Hematopoietic multipotent progenitor cell treated with erythropoietin and hydrocortisone succinate and interleukin-3 and kit ligand, for 15 days (in vitro differentiated cells): ENCODE results near the gene CD84.
A peak's percentile ranks its signal among the peaks of the same experiment; 100 is the strongest.
"Not testable (repeated sequence)": the region's sequence is repeated elsewhere in the genome, so short reads cannot be mapped to it uniquely, and the experiment has no call there.

ENCODE experiments used
- DNase-seq: peaks from one replicate; pipeline ENCODE4 v3.0.0-alpha.2; 2015; ENCODE audit warnings: low spot score

Gene CD84, protein sequence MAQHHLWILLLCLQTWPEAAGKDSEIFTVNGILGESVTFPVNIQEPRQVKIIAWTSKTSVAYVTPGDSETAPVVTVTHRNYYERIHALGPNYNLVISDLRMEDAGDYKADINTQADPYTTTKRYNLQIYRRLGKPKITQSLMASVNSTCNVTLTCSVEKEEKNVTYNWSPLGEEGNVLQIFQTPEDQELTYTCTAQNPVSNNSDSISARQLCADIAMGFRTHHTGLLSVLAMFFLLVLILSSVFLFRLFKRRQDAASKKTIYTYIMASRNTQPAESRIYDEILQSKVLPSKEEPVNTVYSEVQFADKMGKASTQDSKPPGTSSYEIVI

DNA sequence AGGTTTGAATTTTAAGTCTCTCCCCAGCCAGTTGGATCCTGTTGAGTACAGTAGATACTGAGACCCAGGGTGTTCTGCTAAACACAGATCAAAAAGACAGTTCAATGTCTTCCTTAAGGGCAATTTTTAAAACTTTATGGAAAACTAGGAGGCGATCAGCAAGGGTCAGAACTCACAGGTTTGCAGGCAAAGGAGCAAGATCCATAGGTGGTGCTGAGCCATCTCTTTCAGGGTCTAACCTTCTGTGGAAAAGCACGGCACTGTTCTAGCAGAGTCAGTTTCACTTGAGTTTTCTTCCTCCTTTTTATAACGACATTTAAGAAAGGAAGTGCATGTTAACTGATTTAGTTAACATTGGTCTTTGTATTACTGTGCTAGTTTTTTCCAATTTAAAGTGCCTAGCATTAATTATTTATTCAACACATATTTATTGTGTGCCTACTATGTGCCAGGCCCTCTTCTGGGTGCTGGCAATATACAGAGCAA is at the start of gene CD84:
Gene CD84, minus strand, starts transcription at position 281 of the 486 bp plus-strand sequence. Its CDS starts 59 bp downstream, at position 222.
- peak; percentile 23 for DNase-seq

DNA sequence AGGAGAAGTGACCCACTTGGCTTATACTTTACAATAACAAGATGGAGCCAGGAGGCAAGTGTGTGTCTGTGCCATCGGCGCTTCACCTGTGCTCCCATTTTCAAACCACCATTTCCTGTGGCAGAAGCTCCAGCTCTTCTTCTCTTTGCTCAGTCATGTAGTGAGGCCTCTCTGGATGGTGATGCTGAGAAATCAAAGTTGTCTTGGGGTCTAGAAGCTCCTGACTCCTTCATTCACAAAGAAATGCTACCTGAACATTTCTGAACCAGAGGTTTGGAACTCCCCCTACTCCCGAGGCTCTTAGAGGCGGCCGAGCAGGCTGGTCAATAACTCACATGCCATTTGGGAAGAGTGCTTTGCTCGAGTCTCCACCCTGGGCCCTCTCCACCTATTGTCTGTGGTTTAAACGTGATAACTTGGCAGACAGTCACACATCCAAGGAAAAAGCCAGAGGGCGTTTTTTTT is 49.5 kb upstream of the CD84 start:
- no peak for DNase-seq

DNA sequence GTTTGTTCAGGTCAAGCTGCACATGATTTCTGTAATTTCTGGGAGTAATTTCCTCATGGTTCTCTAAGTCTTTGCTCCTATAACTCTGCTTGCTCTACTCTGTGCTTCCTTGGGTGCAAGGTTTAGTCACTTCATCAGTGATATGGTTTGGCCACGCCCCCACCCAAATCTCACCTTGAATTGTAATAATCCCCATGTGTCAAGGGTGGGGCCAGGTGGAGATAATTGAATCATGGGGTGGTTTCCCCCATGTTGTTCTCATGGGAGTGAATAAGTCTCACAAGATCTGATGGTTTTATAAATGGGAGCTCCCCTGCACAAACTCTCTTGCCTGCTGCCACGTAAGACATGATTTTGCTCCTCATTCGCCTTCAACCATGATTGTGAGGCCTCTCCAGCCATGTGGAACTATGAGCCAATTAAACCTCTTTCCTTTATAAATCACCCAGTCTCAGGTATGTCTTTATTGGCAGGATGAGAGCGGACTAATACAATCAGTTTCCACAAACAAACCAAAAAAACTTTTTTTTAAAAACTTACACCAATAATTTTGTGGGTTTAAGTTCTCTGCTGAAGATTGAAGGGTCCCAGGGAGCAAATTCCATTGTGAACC is 48.5 kb upstream of the CD84 start:
- not testable (repeated sequence) for DNase-seq

DNA sequence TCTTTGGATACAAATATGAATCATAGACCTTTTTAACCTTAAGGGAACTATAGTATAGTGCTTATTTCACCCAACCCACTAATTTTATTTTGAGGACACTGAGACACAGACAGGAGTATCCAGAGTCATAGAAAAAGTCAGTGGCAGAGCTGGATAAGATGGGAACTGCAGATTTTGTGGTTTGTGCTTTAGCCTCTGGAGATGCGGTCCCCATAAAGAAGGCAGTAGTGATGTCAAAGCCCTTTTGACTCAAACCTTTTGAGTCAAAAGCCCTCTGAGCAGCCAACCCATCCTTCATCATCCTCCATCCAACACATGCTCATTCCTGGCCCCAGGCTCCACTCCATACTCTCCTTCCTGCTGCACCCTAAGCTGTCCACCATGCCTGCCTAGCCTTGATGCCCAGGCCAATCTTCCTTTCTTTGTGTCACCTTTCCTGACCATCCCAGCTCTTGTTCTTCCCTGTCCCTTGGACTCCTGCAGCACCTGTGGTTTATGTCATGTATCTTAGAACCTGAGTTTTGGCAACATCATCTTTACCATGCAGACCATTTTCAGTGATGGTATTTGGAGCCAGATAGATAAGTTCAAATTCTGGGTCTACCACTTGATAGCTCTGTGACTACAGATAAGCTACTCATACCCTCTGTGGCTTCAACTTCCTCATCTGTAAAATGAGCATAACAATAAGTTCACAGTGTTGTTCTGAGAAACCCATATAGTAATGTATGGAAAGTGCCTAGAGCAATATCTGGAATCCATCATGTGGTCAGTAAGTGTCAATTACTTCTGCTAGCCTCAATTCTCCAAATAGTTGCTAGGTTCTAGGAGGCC is 47.4 kb upstream of the CD84 start:
- DNase-seq: peak; percentile 4

DNA sequence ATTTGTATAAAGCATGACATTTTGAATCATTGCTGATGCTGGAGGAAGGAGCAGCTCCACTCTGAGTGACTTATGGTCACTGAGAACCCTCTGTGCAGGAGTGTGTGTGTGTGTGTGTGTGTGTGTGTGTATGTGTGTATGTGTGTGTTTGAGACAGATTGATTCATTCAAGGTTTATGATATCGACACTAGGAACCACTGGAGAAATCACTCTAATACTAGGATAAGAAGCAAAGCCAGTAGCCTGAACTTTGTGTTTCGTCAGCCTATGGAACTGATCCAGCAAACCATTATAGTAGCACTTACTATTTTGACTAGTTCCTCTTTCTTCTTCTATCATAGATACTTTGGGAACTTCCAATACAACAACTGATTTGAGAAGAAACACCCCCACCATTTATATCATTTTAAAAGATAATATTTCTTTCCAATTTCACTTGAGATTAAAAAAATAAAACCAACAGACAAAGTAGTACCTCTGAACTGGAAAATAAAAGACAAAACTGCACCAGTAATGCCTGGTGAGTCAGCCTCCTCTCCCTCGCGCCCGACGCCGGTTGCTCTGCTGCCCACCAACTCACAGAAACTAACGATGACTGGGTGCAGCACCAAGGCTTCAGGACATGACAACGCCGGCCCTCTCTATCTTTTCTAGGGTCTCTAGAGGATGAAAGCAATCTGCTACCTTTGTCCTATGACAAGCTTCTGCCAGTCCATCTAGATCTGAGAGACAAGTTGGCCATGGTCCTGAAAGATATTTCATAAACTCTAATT is 46.6 kb upstream of the CD84 start:
- DNase-seq: no peak

DNA sequence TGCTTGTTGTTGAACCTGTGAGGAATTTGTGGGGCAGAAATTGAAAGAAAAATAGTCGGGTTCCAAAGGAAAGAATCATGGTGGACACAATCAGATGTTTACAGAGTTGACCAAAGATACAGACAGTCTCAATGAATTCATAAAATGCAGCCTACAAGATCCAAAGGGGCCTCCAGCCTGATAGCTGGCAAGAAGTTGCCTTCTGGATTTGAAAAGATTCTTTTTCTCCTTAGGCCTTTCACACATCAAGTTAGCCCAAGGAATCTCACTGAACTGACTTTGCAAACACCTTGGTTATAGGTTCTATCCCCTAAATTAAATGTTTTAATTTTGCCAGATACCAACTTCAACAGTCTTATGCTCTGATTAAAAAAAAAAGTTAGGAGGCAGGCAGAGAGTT is 46.0 kb upstream of the CD84 start:
- DNase-seq: no peak

DNA sequence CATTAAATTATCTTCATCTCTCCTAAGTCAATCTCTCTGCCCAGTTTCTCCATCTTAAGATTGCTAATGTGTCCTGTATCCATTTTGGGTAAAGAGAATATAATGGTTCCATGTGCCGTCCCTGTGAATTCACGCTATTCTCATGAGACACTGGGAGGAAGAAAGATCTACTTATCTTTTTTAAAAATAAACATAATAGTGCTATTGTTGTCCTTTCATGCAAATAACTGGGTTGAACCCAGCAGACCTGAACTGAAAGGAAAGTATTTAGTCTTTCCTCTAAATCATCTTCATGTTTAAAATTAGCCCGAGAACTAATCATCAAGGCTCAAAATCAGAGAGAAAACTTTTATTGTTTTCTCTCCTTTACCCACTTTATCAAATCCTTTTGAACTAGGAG is 45.2 kb upstream of the CD84 start:
- DNase-seq: no peak

DNA sequence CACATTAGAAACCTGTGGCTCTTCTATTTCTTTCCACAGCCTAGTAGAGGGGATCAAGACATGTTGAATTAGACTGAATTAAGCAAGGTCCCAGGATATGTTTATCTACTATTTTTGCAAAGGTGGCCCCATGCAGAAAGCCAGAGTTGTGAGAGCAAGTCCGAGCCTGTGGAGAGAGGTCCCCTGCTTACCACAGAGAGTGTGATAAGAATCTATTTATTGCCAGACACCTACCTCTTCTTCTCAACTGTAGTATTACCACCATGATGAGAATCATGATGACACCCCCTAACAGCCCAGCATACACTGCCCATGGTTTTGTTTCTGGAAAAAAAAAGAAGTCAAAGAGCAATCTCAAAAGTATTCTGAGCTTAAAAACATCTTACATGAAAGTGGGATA is 44.6 kb upstream of the CD84 start:
- DNase-seq: no peak

DNA sequence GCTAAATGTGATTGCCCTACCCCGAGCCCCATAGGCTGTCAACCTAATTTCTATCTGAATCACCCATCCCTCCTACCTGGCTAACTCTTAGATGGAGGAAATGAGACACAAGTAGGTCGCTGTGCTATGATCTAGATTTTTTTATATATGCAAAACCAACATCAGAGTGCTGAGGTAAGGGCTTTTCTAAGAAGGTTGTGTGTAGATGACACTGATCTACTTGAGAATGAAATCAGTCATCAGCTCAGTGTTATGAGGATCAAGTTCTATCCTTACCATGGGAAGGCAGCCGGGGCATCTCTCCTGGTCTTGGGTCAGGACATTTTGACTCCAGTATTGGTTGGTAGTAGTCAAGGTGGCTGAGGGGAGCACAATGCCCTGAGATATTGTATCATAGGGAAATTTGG is 43.9 kb upstream of the CD84 start:
- DNase-seq: no peak

DNA sequence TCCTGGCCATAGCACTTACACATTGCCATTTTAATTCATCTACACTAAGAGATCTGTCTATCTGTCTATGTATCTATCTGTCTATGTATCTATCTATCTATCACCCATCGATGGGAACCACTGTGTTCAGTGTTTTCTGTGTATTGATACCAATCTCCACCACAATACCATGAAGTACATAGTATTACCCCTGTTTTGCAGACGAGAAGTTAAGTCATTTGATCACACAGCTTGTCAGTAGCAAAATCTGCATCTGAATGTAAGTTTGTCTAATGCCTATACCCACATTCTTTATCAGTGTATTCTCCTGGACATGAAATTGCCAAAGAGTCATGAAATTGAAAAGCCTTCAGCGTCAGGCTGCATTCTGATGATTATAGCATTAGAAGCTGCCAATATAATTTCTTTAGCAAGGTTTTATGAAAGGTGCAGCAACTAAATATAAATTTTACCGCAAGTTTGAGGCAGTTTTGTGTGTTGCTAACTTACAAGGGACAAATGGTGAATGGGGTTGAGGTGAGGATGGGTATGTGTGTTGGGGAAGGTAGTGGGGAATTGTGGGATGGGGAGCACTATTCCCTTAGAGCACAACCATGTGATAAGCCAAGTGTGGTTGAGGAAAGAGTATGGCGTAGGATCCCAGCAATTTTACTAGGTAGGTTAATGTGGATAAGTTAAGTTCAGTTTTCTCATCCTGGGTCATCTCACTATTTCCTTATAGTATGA is 43.4 kb upstream of the CD84 start:
- DNase-seq: no peak

DNA sequence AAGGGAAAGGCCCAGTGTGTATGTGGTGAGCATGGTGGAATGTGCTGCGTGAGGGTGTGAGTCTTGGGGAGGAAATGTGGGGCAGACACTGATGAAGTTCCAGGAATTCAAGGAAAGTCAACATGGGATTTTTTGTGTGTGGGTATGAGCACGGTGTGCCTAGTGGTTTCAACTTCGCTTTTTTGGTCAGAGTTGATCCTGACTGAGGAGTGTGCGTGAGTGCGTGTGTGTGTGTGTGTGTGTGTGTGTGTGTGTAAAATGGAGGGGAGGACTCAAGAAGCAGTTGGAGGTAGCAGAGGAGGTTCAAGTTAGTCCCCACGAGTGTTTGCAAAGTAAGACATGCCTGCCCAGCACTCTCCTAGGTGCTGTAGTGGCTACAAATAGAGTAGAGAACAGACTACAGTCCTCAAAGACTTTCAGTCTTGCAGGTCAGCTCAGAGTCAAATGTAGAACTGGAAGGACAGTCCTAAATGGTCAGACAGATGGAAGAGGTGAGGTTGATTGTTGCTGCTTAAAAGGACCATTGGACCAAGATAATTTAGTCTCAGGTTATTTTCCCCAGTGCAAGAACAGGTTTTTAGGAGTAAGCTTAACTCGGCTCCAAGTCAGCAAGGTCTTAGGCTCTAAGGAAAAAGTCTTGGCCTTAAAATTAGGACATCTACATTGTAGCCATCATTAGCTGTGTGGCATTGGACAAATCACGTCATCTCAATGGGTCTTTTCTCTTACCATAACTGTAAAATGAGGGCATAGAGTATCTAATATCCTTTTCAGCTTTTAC is 42.5 kb upstream of the CD84 start:
- DNase-seq: no peak

DNA sequence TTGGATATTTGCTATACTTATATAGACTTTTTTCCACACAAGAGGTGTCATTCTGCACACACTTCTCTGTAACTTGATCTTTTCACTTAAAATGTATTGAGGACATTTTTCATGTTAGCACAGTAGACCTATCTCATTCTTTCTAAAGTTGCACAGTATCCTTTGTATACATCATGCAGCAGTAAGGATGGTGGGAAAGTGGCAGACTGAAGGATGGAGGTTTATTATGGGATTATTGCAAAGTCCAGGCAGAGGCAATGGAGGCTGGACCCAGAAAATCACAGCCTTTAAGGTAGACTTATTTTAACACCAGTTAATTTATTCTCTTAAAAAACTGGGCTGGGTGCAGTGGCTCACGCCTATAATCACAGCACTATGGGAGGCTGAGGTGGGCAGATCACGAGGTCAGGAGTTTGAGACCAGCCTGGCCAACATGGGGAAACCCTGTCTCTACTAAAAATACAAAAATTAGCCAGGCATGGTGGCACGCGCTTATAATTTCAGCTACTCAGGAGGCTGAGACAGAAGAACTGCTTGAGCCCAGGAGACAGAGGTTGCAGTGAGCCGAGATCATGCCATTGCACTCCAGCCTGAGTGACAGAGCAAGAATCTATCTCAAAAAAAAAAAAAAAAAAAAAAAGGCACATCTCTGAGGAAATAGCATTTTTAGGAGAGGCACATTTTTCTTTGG is 41.8 kb upstream of the CD84 start:
- no peak for DNase-seq

DNA sequence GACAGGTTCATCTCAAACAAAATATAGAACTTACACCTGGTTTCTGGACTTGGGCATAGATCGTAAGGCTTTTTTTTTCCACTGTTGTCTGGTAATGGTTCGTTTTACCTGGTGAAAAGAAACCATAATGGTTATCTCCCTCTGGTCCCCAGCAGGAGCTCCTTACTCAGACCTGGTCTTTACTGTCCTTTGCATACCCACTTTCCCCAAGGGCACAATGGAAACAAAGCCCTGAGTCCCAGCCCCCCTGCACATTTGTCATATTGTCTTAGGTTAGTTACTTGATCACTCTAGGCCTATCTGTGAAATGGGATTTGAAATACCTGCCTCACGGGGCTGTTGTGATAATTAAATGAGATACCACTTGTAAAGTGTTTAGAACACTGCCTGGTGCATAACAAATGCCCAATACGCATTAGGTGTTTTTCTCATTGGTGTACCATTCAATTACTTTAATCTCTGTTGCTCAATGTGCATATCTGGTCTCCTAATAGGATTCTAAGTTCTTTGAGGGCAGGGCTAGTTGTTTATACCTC is 40.5 kb upstream of the CD84 start:
- no peak for DNase-seq

DNA sequence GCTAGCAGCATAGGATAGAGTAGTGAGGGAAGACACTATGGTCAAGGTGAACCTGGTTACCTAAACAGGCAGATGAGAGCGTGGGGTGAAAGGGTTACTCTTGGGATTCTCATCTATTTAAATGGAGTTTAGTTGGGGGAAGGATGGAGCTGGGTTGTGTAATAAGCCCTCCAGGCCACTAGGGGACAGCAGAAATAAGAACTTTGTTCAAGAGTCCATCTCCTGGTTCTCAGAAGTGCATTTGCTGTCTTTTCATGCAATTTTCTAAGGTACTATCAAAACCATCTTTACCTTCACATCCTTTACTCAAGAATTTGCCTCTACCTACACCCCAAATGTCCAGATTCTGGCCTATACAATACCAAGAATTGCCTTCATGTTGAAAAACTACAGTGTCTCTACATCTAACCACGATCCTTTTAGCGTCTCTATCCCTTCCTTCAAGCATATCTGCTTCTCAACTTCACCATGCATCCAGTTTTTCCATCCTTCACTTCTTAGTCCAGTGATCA is 39.5 kb upstream of the CD84 start:
- peak; percentile 26 for DNase-seq

DNA sequence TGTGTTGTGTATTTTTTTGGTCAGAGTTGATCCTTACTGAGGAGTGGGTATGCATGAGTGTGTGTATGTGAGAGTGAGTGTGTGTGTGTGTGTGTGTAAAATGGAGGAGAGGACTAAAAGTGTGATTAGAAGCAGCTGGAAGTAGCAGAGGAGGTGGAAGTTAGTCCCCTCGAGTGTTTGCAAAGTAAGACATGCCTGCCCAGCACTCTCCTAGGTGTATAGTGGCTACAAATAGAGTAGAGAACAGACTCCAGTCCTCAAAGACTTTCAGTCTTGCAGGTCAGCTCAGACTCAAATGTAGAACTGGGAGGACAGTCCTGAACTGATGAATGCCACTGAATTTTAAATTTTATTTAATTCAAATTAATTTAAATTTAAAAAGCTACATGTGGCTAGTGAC is 39.0 kb upstream of the CD84 start:
- no peak for DNase-seq

DNA sequence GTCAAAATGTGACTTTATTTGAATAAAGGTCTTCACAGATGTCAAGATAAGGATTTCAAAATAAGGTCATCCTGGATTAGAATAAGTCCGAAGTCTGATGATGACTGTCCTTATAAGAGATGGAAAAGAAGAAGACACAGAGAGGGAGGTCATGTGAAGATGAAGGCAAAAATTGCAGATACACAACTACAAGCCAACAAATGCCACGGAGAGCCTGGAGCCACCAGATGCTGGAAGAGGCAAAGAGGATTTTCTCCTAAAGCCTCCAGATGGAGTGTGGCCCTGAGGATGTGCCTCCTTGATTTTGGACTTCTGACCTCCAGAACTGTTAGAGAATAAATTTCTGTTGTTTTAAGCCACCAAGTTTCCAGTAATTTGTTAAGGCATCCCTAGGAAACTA is 36.4 kb upstream of the CD84 start:
- no peak for DNase-seq

DNA sequence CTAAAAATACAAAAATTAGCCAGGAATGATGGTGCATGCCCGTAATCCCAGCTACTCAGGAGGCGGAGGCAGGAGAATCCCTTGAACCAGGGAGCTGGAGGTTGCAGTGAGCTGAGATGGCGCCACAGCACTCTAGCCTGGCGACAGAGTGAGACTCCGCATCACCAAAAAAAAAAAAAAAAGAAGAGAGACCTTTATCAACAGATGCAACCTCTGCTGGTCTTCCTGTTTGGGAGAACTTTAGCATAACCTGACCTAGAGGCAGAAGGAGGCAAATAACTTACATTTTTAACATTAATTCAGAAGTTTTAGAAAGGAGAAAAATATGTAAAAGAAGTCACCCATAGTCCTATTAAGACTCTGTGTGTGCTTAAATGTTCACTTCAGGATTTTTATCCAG is 35.1 kb upstream of the CD84 start:
- DNase-seq: no peak

DNA sequence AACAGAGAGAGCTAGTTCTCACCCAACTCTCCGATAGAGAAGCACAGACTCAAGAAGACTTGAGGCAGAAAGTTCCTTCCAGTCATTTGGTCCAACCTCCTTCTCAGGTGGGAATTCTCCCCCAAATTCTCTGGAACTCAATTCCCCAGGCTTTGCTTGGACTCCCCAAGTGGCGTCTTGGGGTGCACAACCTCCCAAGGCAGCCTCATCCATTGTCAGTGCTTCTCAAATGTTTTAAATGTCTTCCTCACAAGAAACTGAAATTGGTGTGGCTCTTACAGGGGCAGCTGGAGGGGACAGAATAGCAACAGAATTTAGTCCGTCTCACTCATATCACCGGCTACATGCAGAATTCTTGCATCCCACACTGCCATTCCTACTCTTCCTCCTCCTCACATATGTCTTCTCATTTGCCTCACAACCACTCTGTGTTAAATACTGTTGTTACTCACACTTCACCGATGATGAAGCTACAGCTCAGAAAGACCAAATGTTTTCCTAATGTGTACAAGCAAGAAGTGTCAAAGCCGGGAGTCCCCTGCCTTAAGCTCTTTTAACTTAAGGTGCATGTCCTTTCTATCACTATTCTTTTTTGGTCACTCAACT is 33.4 kb upstream of the CD84 start:
- no peak for DNase-seq
